HepG2 (cell line): ENCODE measurements around the gene NFKBIZ. TPM values are rescaled to one million over a fixed set of nuclear protein-coding genes. Genes with fewer than 3 reads are reported as not detected.

ENCODE experiments used
- ATAC-seq: fragments of 200-7000 bp; cut with Tn5 transposase; 3 replicates; pipeline ENCODE4 v1.9.1; 2020; ENCODE audit warnings: mild to moderate bottlenecking, moderate library complexity
- BruUV-seq: library from RNA; stranded (reverse); fragments of 400-500 nt; replicated peaks from 2 replicates; lab custom pipeline; 2021; lab: Mats Ljungman, UMichigan
- CTCF ChIA-PET: fragments of 300-600 bp; formaldehyde crosslinking; extraction: SDS; loops from one replicate; lab custom pipeline; 2021; ENCODE audit warnings: low total read pairs, inconsistent platforms, low intra/inter-chr PET ratio; lab: Yijun Ruan, JAX
- POLR2A ChIA-PET: fragments of 350-600 bp; sonication (Branson Sonifier 250); formaldehyde crosslinking; loops from one replicate; lab custom pipeline; 2020; ENCODE audit warnings: antibody characterized with exemption, inconsistent platforms; lab: Yijun Ruan, JAX
- DNase-seq: peaks from one replicate; pipeline ENCODE4 v3.0.0-alpha.2; 2015; ENCODE audit warnings: low spot score
- FAIRE-seq: peaks from 3 replicates; lab custom pipeline; 2011; peaks lifted over from hg19 to GRCh38; lab: Jason Lieb, UNC
- H2AFZ ChIP-seq: one replicate; pipeline ENCODE4 v1.6.1; 2011; ENCODE audit warnings: low read length, inconsistent platforms
- H3K27ac ChIP-seq: fragments of 300-600 bp; 3 replicates; pipeline ENCODE4 v1.8.0; 2011; ENCODE audit warnings: mixed run types, mild to moderate bottlenecking, mixed read lengths, low read length, inconsistent platforms; ENCODE audit not compliant: insufficient read depth; ENCODE audit errors: extremely low read length
- H3K27me3 ChIP-seq, 2 experiments: fragments of 200-600 bp in 1 of 2; 2 replicates in 1 of 2; 3 replicates in 1 of 2; pipeline versions ENCODE4 v1.6.0 to v1.8.0; 2011; ENCODE audit warnings: low read length in 2 of 2, mild to moderate bottlenecking in 2 of 2, moderate library complexity in 2 of 2, inconsistent platforms in 1 of 2; ENCODE audit not compliant: insufficient read depth in 2 of 2, control insufficient read depth in 1 of 2
- H3K36me3 ChIP-seq, 2 experiments: fragments of 200-600 bp in 1 of 2; replicated peaks in 1 of 2; 2 replicates in 1 of 2; 3 replicates in 1 of 2; pipeline versions ENCODE4 v1.5.1 to v1.8.0; 2011; ENCODE audit warnings: low read length in 2 of 2, inconsistent platforms in 1 of 2; ENCODE audit not compliant: insufficient read depth in 2 of 2, control insufficient read depth in 1 of 2
- H3K4me1 ChIP-seq: 2 replicates; pipeline ENCODE4 v1.5.1; 2012; ENCODE audit warnings: low read length, inconsistent platforms; ENCODE audit not compliant: insufficient read depth
- H3K4me2 ChIP-seq: 2 replicates; pipeline ENCODE4 v1.6.0; 2011; ENCODE audit warnings: low read depth, low read length, inconsistent platforms
- H3K4me3 ChIP-seq, 3 experiments: fragments of 200-600 bp in 1 of 3; sonication (generic), shearing (Covaris generic) in 1 of 3; replicated peaks in 1 of 3; 2 replicates each; pipeline ENCODE4 v1.5.1; 2011 to 2016; ENCODE audit warnings: low read length in 3 of 3, inconsistent platforms in 2 of 3, low read depth in 2 of 3, mild to moderate bottlenecking in 2 of 3, control low read depth in 1 of 3, mixed read lengths in 1 of 3; ENCODE audit not compliant: insufficient read depth in 1 of 3
- H3K79me2 ChIP-seq: one replicate; pipeline ENCODE4 v1.6.1; 2011; ENCODE audit warnings: low read length, inconsistent platforms; ENCODE audit not compliant: insufficient read depth
- H3K9ac ChIP-seq: 2 replicates; pipeline ENCODE4 v1.6.0; 2011; ENCODE audit warnings: mild to moderate bottlenecking, low read depth, low read length, inconsistent platforms; ENCODE audit not compliant: insufficient read depth
- H3K9me3 ChIP-seq: 2 replicates; pipeline ENCODE4 v1.5.1; 2012; ENCODE audit warnings: mild to moderate bottlenecking, low read length
- H4K20me1 ChIP-seq: 2 replicates; pipeline ENCODE4 v1.6.0; 2011; ENCODE audit warnings: inconsistent platforms, mild to moderate bottlenecking, low read length, moderate library complexity; ENCODE audit not compliant: insufficient read depth
- HNF1A ChIP-seq, 2 experiments: sonication (generic) in 1 of 2; formaldehyde crosslinking in 1 of 2; IDR thresholded peaks; 2 replicates each; pipeline versions ENCODE4 v1.4.0 to v1.6.1; 2016 to 2020; ENCODE audit warnings: borderline replicate concordance in 1 of 2, low read depth in 1 of 2, mild to moderate bottlenecking in 1 of 2, missing genetic modification reagents in 1 of 2
- ZNF414 ChIP-seq: sonication (generic); formaldehyde crosslinking; IDR thresholded peaks from 2 replicates; pipeline ENCODE4 v1.5.0; 2020; ENCODE audit warnings: missing genetic modification reagents
- WGBS: methylation state at CpG from one replicate; pipeline ENCODE4 v1.1.6; 2017; ENCODE audit warnings: low lambda C conversion rate; 5-methylcytosine and 5-hydroxymethylcytosine counted together
- in situ Hi-C: cut with HindIII; loops from 2 replicates; pipeline ENCODE4 v1.10.0; 2017; ENCODE audit warnings: low pct_unique_long_range_greater_than_20kb; ENCODE audit not compliant: extremely low pct_ligation_motif_present
- intact Hi-C: fragments of 100-400 bp; cut with micrococcal nuclease; formaldehyde crosslinking; loops from one replicate; pipeline ENCODE4 v1.10.0; 2022; ENCODE audit not compliant: unreplicated experiment
- polyA plus RNA-seq, 8 experiments: library from polyadenylated mRNA; depleted of rRNA in 3 of 8; stranded (reverse) in 7 of 8; unstranded in 1 of 8; fragments of >200 nt; fragmentation: Illumina TruSeq in 4 of 8; extraction: Trizol in 4 of 8; gene quantifications; 2 replicates each; pipeline versions ENCODE4 v1.2.1 to v1.2.3, GENCODE V29; 2011 to 2016; ENCODE audit warnings: low read depth in 4 of 8, missing spikeins in 1 of 8, mixed read lengths in 1 of 8; ENCODE audit not compliant: insufficient read depth in 1 of 8
- total RNA-seq, 5 experiments: library from RNA; depleted of rRNA; stranded (reverse); fragments of >200 nt; fragmentation: Illumina TruSeq; extraction: Trizol; gene quantifications; 2 replicates each; pipeline ENCODE4 v1.2.3, GENCODE V29; 2016; ENCODE audit warnings: low read depth in 1 of 5

NFKBIZ gene
- total and polyA plus RNA-seq, 2 of the 13 experiments (the other 11 are each of a cell fraction or from before 2014, with no cell fraction given): 25.9 to 60.6 TPM

GRCh38 chr3:101868534-101869464 lies 19.5 kb downstream of the NFKBIZ start:
- H3K79me2 ChIP-seq: no peaks in the 10 kb centered on the region
- H3K4me3 ChIP-seq: no peak overlapping the region; a peak in 1 of 6 replicates

More at GRCh38 chr3:101868534-101869464, 19.5 kb downstream of the NFKBIZ start:
- in situ Hi-C loops: no loop called here
- no peak for DNase-seq
- Histone ChIP-seq H2AFZ (no peak overlapping the region), H3K4me2 (peak overlapping the region; percentile 24), H3K27ac (no peak overlapping the region), H3K4me1 (peaks cover 39% of the 10 kb centered on the region), H3K9ac (no peak overlapping the region), H3K9me3 (no peaks in the 10 kb centered on the region), H4K20me1 (no peaks in the 10 kb centered on the region), H3K27me3 (no peaks in the 10 kb centered on the region; a peak in 1 of 5 replicates), H3K36me3 (no peaks in the 10 kb centered on the region)
- ChIA-PET CTCF (no interaction called here), POLR2A (interaction anchor here (1.4 to 2.6 kb wide), 3 partner anchors 14 to 19 kb away, joined by 3 to 14 read pairs (median 8); partner anchors contain the start of gene NFKBIZ)
- intact Hi-C loops: no loop called here
- FAIRE-seq: no peak
- TF ChIP-seq ZNF414 (no peak), HNF1A (IDR thresholded peaks at IDR 0.05; ENCODE audit: low read depth) (0 out of 2 replicates have a peak, but pooled peaks have one; percentile 15), HNF1A (CRISPR knock-in tag; IDR thresholded peaks at IDR 0.05; ENCODE audit: borderline replicate concordance) (no peak)
- BruUV-seq: no TSS peak
- WGBS: 57% methylated on average over 12 of the region's 12 CpGs
- ATAC-seq: peak; percentile 19
